IPS-NIHi7 (cell line): ENCODE results near the gene ZNF618.
"Not testable (repeated sequence)": the region's sequence is repeated elsewhere in the genome, so short reads cannot be mapped to it uniquely, and the experiment has no call there.

Source experiments
- DNase-seq: peaks from one replicate; pipeline ENCODE4 v3.0.0; 2012; ENCODE audit warnings: mixed read lengths; ENCODE audit errors: extremely low spot score

The ZNF618 gene

DNA sequence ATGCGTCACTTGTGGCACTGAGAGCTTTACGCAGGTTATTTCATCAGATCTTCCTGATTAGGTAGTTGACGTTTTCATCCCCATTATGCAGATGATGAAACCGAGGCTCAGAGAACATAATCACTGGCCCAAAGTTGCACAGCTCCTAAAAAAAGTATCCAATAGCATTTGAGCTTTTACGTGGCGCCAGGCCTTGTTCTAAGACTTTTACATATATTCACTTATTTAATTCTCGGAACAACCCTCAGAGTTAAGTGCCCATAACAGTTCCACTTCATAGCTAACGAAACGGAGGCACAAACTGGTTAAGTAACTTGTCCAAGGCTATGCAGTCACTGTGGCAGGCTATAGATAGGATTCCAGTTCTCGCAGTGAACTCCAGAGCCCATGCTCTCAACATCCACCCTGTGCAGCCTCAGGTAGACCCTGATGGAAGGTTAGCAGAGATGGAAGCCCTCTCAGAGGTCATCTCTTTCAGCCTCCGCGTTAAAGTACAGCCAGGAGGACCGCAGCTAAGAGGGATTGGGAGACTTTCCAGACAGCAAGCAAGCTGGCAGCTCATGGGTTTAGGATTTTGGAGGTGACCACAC lies 162.7 kb downstream of the ZNF618 start:
- DNase-seq, result no peak

GRCh38 chr9:114039484-114039883 lies 163.4 kb downstream of the ZNF618 start:
- DNase-seq, result no peak

DNA sequence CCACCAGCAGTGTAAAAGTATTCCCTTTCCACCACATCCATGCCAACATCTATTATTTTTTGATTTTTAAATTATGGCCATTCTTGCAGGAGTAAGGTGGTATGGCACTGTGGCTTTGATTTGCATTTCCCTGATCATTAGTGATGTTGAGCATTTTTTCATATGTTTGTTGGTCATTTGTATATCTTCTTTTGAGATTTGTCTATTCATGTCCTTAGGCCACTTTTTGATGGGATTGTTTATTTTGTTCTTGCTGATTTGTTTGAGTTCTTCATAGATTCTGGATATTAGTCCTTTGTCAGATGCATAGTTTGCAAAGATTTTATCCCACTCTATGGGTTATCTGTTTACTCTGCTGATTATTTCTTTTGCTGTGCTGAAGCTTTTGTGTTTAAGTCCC lies 167.6 kb downstream of the ZNF618 start:
- DNase-seq, result not testable (repeated sequence)

GRCh38 chr9:114046237-114046755 lies 170.2 kb downstream of the ZNF618 start:
- no peak for DNase-seq

DNA sequence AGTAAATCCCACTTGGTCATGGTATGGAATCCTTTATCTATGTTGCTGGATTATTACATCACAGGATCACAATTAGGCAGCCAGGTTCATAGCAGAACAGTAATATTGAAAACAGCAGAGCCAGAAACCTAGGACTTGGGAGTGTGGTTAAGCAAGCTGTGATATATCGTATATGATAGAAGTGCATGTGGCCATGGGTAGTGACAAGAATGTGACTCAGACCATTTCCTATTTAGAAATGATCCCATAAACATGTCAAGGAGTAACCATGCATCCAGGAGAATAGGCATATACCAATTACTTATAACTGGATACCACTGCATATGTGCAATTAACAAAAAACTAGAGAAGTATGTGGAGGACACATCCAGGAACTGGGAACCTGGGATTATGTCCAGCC lies 170.8 kb downstream of the ZNF618 start:
- no peak for DNase-seq

DNA sequence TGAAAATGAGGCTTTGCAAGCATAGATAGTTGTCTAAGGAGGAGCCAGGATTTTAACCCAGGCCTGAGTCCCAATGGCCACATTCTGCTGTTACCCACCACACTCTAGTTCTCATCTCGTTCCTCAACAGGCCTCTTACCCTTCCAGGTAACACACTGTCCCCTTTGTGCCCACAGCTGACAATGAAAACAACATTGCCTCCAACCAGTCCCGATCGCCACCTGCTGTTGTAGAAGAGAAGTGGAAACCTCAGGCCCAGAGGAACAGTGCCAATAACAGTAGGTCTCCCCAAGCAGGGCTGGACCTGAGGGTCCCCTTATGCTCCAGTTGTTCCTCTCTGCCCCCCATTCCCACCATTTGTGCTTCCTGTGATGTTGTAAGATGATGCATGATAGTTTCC lies 171.6 kb downstream of the ZNF618 start:
- DNase-seq, result peak; percentile 63

DNA sequence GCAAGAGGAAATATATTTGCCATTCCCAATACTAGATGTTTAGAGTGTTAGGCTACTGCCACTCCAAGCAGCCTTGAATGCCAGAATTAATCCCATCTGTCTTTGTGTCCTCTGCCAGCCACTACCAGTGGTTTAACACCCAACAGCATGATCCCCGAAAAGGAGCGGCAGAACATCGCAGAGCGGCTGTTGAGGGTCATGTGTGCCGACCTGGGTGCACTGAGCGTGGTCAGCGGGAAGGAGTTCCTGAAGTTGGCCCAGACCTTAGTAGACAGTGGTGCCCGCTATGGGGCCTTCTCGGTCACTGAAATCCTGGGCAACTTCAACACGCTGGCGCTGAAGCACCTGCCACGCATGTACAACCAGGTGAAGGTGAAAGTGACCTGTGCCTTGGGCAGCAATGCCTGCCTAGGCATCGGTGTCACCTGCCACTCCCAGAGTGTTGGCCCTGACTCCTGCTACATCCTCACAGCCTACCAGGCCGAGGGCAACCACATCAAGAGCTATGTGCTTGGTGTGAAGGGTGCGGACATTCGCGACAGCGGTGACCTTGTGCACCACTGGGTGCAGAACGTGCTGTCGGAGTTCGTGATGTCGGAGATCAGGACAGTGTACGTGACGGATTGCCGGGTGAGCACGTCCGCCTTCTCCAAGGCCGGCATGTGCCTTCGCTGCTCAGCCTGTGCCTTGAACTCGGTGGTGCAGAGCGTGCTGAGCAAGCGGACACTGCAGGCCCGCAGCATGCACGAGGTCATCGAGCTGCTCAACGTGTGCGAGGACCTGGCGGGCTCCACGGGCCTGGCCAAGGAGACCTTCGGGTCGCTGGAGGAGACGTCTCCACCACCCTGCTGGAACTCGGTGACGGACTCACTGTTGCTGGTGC lies 172.7 kb downstream of the ZNF618 start:
- DNase-seq, result no peak

GRCh38 chr9:114049441-114050225 lies 173.5 kb downstream of the ZNF618 start:
- no peak for DNase-seq

DNA sequence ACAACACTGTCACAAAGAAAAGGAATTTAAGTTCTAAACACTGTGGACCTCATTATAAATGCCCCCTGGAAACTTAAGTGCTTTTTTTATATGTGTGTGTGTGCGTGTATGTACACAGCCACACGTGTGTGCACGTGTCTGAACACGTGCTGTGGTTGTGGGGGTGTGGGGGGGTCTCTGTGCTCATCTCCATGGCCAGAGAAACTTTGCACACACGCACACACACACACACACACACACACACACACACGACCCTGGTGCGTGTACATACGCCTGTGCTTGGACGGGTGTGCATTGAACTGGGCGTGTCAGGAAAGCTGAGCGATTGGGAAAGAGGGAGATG lies 174.1 kb downstream of the ZNF618 start:
- DNase-seq, result no peak

GRCh38 chr9:114050646-114051045 lies 174.5 kb downstream of the ZNF618 start:
- no peak for DNase-seq

DNA sequence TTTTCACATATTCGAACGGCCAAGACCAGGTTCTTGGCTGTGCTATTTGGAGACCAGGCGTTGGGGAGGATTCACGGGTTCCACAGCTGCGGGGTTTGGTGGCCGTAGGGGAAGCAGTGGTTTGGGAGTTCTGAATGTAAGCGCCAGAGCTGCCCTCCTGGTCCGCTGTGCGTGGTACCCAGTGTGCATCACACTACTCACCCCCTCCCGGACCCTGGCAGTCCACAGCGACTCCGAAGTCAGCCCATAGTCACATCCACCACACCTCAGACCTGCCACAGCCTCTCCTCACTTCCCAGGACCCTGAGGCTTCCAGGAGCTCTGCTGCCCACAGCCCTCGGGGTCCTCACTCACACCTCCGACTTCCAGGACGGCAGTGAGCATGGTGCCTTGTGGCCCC lies 175.2 kb downstream of the ZNF618 start:
- DNase-seq, result no peak

DNA sequence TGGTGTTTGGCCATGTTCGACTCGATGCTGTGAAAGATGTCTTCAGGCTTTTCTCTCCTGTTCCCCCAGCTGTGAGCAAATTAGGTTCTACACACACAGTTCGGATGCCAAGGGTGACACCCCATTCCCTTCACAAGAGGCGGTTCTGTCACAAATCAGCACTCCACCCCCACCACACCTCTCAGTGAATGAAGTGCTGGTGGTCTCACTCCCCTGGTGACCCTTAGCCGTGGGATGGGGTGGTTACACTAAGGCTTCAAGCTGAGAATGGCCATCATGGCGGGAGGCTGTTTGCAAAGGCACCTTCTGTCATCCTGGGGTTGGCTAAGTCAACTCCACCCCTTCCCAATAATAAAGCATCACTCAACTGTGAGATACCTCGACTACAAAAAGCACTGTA lies 175.6 kb downstream of the ZNF618 start:
- DNase-seq, result no peak

DNA sequence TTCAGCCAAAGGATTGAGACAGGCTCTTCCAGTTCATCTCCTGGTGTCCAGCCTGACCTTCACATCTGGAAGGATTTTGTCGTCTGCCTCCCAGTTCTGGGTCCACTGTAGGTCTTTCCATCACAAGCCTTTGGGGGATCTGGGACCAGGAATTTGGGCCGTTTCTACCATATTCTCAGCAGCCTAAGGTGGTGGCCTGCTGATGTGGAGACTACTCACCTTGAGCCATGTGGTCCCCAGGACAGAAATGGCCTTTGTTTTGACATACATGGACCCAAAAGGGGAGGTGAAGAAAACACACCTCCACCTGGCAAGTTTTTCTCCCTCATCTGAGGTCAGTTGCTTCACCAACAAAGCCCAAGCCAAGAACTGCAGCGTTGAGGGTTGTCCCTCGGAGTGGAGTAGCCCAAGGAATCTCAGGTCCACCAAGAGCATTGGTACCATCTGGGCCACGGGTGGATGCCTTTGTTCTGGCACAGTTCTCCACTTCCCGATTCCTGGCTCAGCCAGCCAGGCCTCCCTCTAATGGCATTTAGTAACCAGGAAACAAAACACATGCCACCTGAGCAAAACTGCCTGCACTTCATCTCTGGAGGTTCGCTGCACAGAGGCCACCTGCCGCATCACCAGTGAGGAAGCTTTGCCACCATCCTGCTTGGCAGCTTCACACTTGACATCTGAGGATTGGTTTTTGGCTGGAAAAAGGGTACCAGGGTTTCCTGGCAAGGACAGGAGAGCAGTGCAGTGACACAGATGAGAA lies 177.3 kb downstream of the ZNF618 start:
- DNase-seq, result no peak

- DNase-seq, result no peak
Measured at GRCh38 chr9:114054191-114054690, 178.1 kb downstream of the ZNF618 start.

DNA sequence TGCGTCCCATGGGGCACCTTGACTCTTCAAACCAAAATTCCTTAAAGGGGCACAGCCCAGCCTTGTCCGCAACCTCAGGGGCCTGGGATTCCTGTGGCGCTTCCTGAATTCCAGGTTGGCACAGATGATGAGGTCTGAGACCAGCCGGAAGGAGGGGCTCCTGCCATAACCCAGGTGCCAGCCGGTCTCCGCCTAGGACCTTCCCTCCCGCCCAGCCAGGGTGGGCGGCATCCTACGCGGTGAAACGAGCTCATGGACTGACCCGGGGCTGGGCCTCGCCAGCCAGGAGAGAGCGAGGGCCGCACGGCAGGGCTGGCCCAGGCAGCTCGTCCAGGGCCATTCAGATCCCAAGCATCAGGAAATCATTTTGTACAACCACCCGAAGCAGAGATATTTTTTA lies 179.0 kb downstream of the ZNF618 start:
- no peak for DNase-seq

DNA sequence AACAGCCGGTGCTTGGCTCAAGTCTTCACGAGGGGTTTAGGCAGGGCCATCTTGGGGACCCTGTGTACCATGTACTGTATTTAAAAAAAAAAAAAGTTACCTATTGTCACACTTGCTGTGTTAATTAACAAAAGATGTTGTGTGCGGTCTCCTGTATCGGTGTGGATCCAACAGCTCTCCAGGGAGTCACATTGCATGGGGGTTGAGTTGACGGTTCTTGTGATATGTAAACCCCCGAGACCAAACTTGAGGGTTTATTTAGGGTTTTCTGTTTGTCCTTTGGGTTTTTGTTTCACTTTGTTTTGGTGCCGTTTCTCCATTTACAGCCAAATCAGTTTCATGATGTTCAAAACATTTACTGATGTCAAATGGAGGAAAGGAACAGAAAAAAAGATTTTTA lies 179.8 kb downstream of the ZNF618 start:
- DNase-seq, result no peak

- no peak for DNase-seq
Measured at GRCh38 chr9:114056527-114056926, 180.4 kb downstream of the ZNF618 start.

- no peak for DNase-seq
Measured at GRCh38 chr9:114057161-114057885, 181.2 kb downstream of the ZNF618 start.

- DNase-seq, result no peak
Measured at GRCh38 chr9:114058688-114059046, 182.6 kb downstream of the ZNF618 start.

DNA sequence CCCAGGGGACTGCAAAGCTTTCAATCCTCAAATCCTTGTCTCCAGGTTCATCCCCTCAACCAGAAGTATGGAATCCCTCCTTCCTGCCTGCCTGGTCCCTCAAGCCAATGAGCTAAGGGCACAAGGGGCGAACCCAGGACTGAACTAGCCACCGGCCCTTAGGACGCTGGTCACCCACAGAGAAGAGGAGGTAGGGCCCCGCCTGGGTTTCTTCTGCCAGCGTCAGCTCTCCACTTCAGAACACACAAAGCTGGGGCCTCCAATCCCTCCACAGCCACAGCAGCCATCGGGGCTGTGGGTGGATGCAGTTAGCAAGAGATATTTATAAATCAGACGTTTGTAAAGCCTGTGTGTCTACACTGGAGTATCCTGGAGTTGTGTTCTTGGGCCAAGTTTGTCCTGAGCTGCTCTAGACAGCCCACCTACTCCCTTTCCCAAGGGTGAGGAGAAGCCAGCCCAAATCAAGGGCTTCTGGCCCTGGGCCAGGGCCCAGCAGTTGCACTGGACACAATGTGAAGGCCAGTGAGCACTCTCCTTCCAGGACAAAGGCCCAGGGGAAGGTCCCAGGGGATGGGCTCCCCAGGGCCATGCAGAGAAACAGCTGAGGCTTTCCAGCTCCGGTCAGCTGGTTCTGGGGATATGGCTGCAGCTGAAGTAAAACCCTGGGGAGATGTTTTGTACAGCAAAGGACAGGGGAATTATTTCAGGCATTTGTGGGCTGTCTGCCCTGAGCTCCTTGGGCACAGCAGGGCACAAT lies 183.1 kb downstream of the ZNF618 start:
- DNase-seq, result no peak
